Heart right ventricle (tissue), 16 donors: ENCODE data around the gene DAG1. TPM values are rescaled to one million over a fixed set of nuclear protein-coding genes. Genes with fewer than 3 reads are reported as not detected.
A peak's percentile ranks its signal among the peaks of the same experiment; 100 is the strongest.

Experiments
- ATAC-seq, 8 donors: fragments of 200-7000 bp; cut with Tn5 transposase; one replicate each; pipeline ENCODE4 v1.9.1; 2020; ENCODE audit warnings: mild to moderate bottlenecking in 8 of 8, moderate library complexity in 8 of 8, moderate number of reproducible peaks in 1 of 8
- DNase-seq, 2 donors: peaks; one replicate each; pipeline ENCODE4 v3.0.0-alpha.2; 2020
- H3K27ac ChIP-seq, 10 donors: fragments of 200-600 bp; sonication (generic) in 2 of 10; one replicate each; pipeline versions ENCODE4 v1.5.0 to v1.8.0; 2020 to 2022; ENCODE audit warnings: mild to moderate bottlenecking in 3 of 10
- H3K27me3 ChIP-seq, 7 donors: fragments of 200-600 bp; one replicate each; pipeline ENCODE4 v1.8.0; 2021 to 2022; ENCODE audit warnings: mild to moderate bottlenecking in 2 of 7
- H3K36me3 ChIP-seq, 9 donors: fragments of 200-600 bp; sonication (generic) in 1 of 9; one replicate each; pipeline versions ENCODE4 v1.5.0 to v1.8.0; 2020 to 2022; ENCODE audit warnings: mild to moderate bottlenecking in 2 of 9
- H3K4me1 ChIP-seq, 9 donors: fragments of 200-600 bp; sonication (generic) in 1 of 9; one replicate each; pipeline versions ENCODE4 v1.5.0 to v1.8.0; 2020 to 2022; ENCODE audit warnings: mild to moderate bottlenecking in 4 of 9
- H3K4me3 ChIP-seq, 10 donors: fragments of 200-600 bp; sonication (generic) in 2 of 10; one replicate each; pipeline versions ENCODE4 v1.5.0 to v1.8.0; 2020 to 2022; ENCODE audit warnings: mild to moderate bottlenecking in 7 of 10, moderate library complexity in 2 of 10
- H3K9me3 ChIP-seq, 11 donors: fragments of 200-600 bp in 10 of 11; sonication (generic) in 2 of 11; one replicate each; pipeline versions ENCODE4 v1.5.0 to v1.8.0; 2013 to 2022; ENCODE audit warnings: mild to moderate bottlenecking in 2 of 11, control low read depth in 1 of 11, moderate library complexity in 1 of 11
- WGBS, 2 donors: extraction: QIAGEN DNeasy Blood & Tissue Kit; methylation state at CpG; one replicate each; pipeline ENCODE4 v1.1.7; 2013; ENCODE audit warnings: inconsistent platforms in 1 of 2; 5-methylcytosine and 5-hydroxymethylcytosine counted together
- intact Hi-C, 10 donors: fragments of 100-400 bp; cut with DNase I; formaldehyde crosslinking; loops; one replicate each; pipeline versions ENCODE4 v1.11.1 to v1.14.2; 2022
- polyA plus RNA-seq, 2 donors: library from polyadenylated mRNA; stranded (reverse); fragments of 200-250 nt; gene quantifications; one replicate each; pipeline ENCODE4 v1.2.3, GENCODE V29; 2013
- total RNA-seq, 10 donors: library from RNA; stranded (reverse); fragmentation: NEBNext Ultra II Directional in 3 of 10; extraction: Animal tissue kit (Norgen Biotek cat#: 25700) in 3 of 10; gene quantifications; one replicate each; pipeline versions ENCODE4 v1.2.1 to v1.2.4, GENCODE V29; 2021 to 2023
- TF ChIP-seq, protein P1 (sequence below), 9 donors: fragments of 200-600 bp; sonication (generic) in 2 of 9; IDR thresholded peaks; one replicate each; pipeline versions ENCODE4 v1.5.0 to v1.8.0; 2021 to 2022; ENCODE audit warnings: antibody characterized with exemption in 9 of 9, mild to moderate bottlenecking in 5 of 9, moderate library complexity in 1 of 9
- donor health status: Arrhythmogenic right ventricular cardiomyopathy.
- donor health status: ischemic (EF 13 %, LVEDD 7.1; RV severe dilation, severe dysfunction).
- donor health status: healthy with polysubstance abuse.
- donor health status: DM: no; HTN: yes; CAD: no.
- donor health status: DM: no; HTN: no; CAD: no.
- donor health status: ischemic (EF 25% LVEDD 6.9; RV normal size, moderate dysfunction).
- donor health status: ischemic (EF 25% LVEDD 5.7; RV mildly dilated, moderate dysfunction).
- donor health status: healthy.
- donor health status: DM: yes; HTN: yes; CAD: no.
- donor health status: Ischemic cardiomyopathy.
- donor health status: ischemic (EF 35%, LVEDD 5.7; RV mildly dilated, moderate dysfunction).
- donor health status: nonischemic (EF 11% LVEDD 7.7; RV severe dilation, severe dysfunction).
- donor health status: DM: yes; HTN: yes; CAD: no.
- donor health status: PGD.
- donor health status: ischemic (EF 29% LVEDD 5.4; RV normal size, mild dysfunction).
- donor health status: nonischemic (EF 23%, LVEDD 6.1; RV moderate dilation, normal function).

Gene DAG1
- total and polyA plus RNA-seq, 12 donors, result 37.7 to 173 (median 135) TPM

DNA sequence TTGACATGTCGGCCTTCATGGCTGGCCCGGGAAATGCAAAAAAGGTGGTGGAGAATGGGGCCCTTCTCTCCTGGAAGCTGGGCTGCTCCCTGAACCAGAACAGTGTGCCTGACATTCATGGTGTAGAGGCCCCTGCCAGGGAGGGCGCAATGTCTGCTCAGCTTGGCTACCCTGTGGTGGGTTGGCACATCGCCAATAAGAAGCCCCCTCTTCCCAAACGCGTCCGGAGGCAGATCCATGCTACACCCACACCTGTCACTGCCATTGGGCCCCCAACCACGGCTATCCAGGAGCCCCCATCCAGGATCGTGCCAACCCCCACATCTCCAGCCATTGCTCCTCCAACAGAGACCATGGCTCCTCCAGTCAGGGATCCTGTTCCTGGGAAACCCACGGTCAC, 61.2 kb downstream of the DAG1 start:
- no peaks in the 10 kb centered on the region for H3K27me3 ChIP-seq

DNA sequence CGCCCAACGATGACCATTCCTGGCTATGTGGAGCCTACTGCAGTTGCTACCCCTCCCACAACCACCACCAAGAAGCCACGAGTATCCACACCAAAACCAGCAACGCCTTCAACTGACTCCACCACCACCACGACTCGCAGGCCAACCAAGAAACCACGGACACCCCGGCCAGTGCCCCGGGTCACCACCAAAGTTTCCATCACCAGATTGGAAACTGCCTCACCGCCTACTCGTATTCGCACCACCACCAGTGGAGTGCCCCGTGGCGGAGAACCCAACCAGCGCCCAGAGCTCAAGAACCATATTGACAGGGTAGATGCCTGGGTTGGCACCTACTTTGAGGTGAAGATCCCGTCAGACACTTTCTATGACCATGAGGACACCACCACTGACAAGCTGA, 61.6 kb downstream of the DAG1 start:
- H3K9me3 ChIP-seq, result no peaks in the 10 kb centered on the region
- H3K27ac ChIP-seq, result no peak overlapping the region
- TF ChIP-seq, protein P1, sequence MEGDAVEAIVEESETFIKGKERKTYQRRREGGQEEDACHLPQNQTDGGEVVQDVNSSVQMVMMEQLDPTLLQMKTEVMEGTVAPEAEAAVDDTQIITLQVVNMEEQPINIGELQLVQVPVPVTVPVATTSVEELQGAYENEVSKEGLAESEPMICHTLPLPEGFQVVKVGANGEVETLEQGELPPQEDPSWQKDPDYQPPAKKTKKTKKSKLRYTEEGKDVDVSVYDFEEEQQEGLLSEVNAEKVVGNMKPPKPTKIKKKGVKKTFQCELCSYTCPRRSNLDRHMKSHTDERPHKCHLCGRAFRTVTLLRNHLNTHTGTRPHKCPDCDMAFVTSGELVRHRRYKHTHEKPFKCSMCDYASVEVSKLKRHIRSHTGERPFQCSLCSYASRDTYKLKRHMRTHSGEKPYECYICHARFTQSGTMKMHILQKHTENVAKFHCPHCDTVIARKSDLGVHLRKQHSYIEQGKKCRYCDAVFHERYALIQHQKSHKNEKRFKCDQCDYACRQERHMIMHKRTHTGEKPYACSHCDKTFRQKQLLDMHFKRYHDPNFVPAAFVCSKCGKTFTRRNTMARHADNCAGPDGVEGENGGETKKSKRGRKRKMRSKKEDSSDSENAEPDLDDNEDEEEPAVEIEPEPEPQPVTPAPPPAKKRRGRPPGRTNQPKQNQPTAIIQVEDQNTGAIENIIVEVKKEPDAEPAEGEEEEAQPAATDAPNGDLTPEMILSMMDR (IDR thresholded peaks at IDR 0.05), result no peak
- peaks cover 0 to 13% (median 0%) of the 10 kb centered on the region in 9 donors for H3K4me1 ChIP-seq
- peaks cover 0 to 56% (median 31%) of the 10 kb centered on the region in 9 donors for H3K36me3 ChIP-seq
- H3K27me3 ChIP-seq, result no peaks in the 10 kb centered on the region
- no peak for ATAC-seq
- no peak for DNase-seq
- intact Hi-C loops, result no loop called here
- WGBS, 2 donors, result 95 to 96% methylated on average over 16 of the region's 16 CpGs
- no peak overlapping the region for H3K4me3 ChIP-seq

More for the DNA sequence above, 61.2 kb downstream of the DAG1 start:
- peaks cover 0 to 60% (median 31%) of the 10 kb centered on the region in 9 donors for H3K36me3 ChIP-seq
- peaks cover 0 to 13% (median 0%) of the 10 kb centered on the region in 9 donors for H3K4me1 ChIP-seq
- 88 to 92% methylated on average over 10 of the region's 10 CpGs for WGBS, 2 donors
- no peak overlapping the region for H3K27ac ChIP-seq
- no peak overlapping the region for H3K4me3 ChIP-seq
- TF ChIP-seq, protein P1 (IDR thresholded peaks at IDR 0.05), result no peak
- peak in 1 of 8 donors; percentile 25 for ATAC-seq
- H3K9me3 ChIP-seq, result no peaks in the 10 kb centered on the region
- no peak for DNase-seq
- intact Hi-C loops, result no loop called here

DNA sequence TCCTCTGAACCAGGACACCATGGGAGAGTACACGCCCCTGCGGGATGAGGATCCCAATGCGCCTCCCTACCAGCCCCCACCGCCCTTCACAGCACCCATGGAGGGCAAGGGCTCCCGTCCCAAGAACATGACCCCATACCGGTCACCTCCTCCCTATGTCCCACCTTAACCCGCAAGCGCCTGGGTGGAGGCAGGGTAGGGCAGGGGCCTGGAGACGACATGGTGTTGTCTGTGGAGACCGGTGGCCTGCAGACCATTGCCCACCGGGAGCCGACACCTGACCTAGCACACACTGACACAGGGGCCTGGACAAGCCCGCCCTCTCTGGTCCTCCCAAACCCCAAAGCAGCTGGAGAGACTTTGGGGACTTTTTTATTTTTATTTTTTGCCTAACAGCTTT, 63.0 kb downstream of the DAG1 start:
- Histone ChIP-seq H3K9me3 (no peaks in the 10 kb centered on the region), H3K27ac (no peak overlapping the region), H3K36me3 (peaks cover 0 to 56% (median 31%) of the 10 kb centered on the region in 9 donors), H3K4me3 (no peak overlapping the region), H3K4me1 (peaks cover 0 to 13% (median 0%) of the 10 kb centered on the region in 9 donors), H3K27me3 (no peaks in the 10 kb centered on the region)
- ATAC-seq (peak in 2 of 8 donors; percentile 11 to 12), DNase-seq (no peak)
- intact Hi-C loops, result no loop called here
- TF ChIP-seq, protein P1 (IDR thresholded peaks at IDR 0.05), result no peak
- 89 to 92% methylated on average over 13 of the region's 13 CpGs for WGBS, 2 donors

DNA sequence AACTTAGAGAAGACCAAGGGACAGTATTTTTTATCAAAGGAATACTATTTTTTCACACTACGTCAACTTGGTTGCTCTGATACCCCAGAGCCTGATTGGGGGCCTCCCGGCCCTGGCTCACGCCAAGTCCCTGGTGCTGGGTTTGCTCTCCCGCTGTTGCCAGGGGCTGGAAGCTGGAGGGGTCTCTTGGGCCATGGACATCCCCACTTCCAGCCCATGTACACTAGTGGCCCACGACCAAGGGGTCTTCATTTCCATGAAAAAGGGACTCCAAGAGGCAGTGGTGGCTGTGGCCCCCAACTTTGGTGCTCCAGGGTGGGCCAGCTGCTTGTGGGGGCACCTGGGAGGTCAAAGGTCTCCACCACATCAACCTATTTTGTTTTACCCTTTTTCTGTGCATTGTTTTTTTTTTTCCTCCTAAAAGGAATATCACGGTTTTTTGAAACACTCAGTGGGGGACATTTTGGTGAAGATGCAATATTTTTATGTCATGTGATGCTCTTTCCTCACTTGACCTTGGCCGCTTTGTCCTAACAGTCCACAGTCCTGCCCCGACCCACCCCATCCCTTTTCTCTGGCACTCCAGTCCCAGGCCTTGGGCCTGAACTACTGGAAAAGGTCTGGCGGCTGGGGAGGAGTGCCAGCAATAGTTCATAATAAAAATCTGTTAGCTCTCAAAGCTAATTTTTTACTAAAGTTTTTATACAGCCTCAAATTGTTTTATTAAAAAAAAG, 63.9 kb downstream of the DAG1 start:
- TF ChIP-seq, protein P1 (IDR thresholded peaks at IDR 0.05), result no peak
- Histone ChIP-seq H3K4me1 (peaks cover 0 to 13% (median 0%) of the 10 kb centered on the region in 9 donors), H3K9me3 (no peaks in the 10 kb centered on the region), H3K4me3 (no peak overlapping the region), H3K36me3 (peaks cover 0 to 56% (median 31%) of the 10 kb centered on the region in 9 donors), H3K27ac (peak overlapping the region in 1 of 10 donors; percentile 29), H3K27me3 (no peaks in the 10 kb centered on the region)
- no peak for ATAC-seq
- intact Hi-C loops, result no loop called here
- DNase-seq, result no peak
- WGBS, 2 donors, result 85 to 90% methylated on average over 9 of the region's 9 CpGs
